Endodermal cell (in vitro differentiated cells): ENCODE measurements around the gene DENND10. TPM values are rescaled to one million over a fixed set of nuclear protein-coding genes. Genes with fewer than 3 reads are reported as not detected.
A peak's percentile ranks its signal among the peaks of the same experiment; 100 is the strongest.
"Not testable (repeated sequence)": the region's sequence is repeated elsewhere in the genome, so short reads cannot be mapped to it uniquely, and the experiment has no call there.

ENCODE experiments used
- DNase-seq: peaks from one replicate; pipeline ENCODE4 v3.0.0-alpha.2; 2017
- H3K27ac ChIP-seq: 2 replicates; pipeline ENCODE4 v1.5.1; 2013; ENCODE audit warnings: mild to moderate bottlenecking, low read depth, low read length, moderate library complexity
- H3K27me3 ChIP-seq: 2 replicates; pipeline ENCODE4 v1.6.1; 2013; ENCODE audit warnings: mild to moderate bottlenecking, low read length, moderate library complexity; ENCODE audit not compliant: insufficient read depth, control insufficient read depth, poor library complexity, severe bottlenecking
- H3K36me3 ChIP-seq: 2 replicates; pipeline ENCODE4 v1.7.0; 2013; ENCODE audit warnings: mild to moderate bottlenecking, low read length, moderate library complexity; ENCODE audit not compliant: control insufficient read depth, insufficient read depth
- H3K4me1 ChIP-seq: one replicate; pipeline ENCODE4 v1.7.0; 2013; ENCODE audit warnings: low read length; ENCODE audit not compliant: control insufficient read depth, insufficient read depth
- H3K4me3 ChIP-seq: 2 replicates; pipeline ENCODE4 v1.5.1; 2013; ENCODE audit warnings: mild to moderate bottlenecking, low read length, moderate library complexity
- H3K9ac ChIP-seq: 2 replicates; pipeline ENCODE4 v1.6.1; 2013; ENCODE audit warnings: mild to moderate bottlenecking, low read length, moderate library complexity; ENCODE audit not compliant: poor library complexity, severe bottlenecking; ENCODE audit errors: extremely low read depth
- H3K9me3 ChIP-seq: 2 replicates; pipeline ENCODE4 v1.6.1; 2013; ENCODE audit warnings: mild to moderate bottlenecking, low read length, moderate library complexity; ENCODE audit not compliant: control insufficient read depth
- H3K27ac Mint-ChIP-seq: 2 replicates; pipeline ENCODE4 v1.8.0; 2020; ENCODE audit warnings: mixed read lengths
- H3K27me3 Mint-ChIP-seq: 2 replicates; pipeline ENCODE4 v1.8.0; 2021; ENCODE audit warnings: mild to moderate bottlenecking, mixed read lengths; ENCODE audit not compliant: insufficient read depth
- H3K36me3 Mint-ChIP-seq: 2 replicates; pipeline ENCODE4 v1.8.0; 2020; ENCODE audit warnings: low read depth, mixed read lengths
- H3K4me1 Mint-ChIP-seq: 2 replicates; pipeline ENCODE4 v1.8.0; 2020; ENCODE audit warnings: mixed read lengths
- H3K4me3 Mint-ChIP-seq: 2 replicates; pipeline ENCODE4 v1.8.0; 2020; ENCODE audit warnings: mild to moderate bottlenecking, moderate library complexity, mixed read lengths
- H3K9me3 Mint-ChIP-seq: 2 replicates; pipeline ENCODE4 v1.8.0; 2020; ENCODE audit warnings: mild to moderate bottlenecking, mixed read lengths
- WGBS, 2 experiments: methylation state at CpG; one replicate each; pipeline versions ENCODE4 v1.1.5 to v1.1.7; 2013; ENCODE audit warnings: missing lambda C conversion rate in 2 of 2, mixed read lengths in 1 of 2; ENCODE audit not compliant: insufficient coverage in 1 of 2, insufficient read length in 1 of 2; 5-methylcytosine and 5-hydroxymethylcytosine counted together
- total RNA-seq, 2 donors: library from RNA; stranded (reverse); fragmentation: NEBNext Ultra II Directional in 1 of 2; extraction: Animal tissue kit (Norgen Biotek cat#: 25700) in 1 of 2; gene quantifications; 2 replicates in 1 of 2; 3 replicates in 1 of 2; pipeline ENCODE4 v1.2.1, GENCODE V29; 2021
- TF ChIP-seq, protein P1 (sequence below): fragments of 200-600 bp; sonication (generic); conservative IDR thresholded peaks from 2 replicates; pipeline ENCODE4 v1.5.0; 2021; ENCODE audit warnings: antibody characterized with exemption, mild to moderate bottlenecking

The DENND10 gene
- total RNA-seq, 2 donors from 2014 or later = 76.1 to 91.2 TPM

GRCh38 chr10:119149157-119149556 is 45.2 kb downstream of the DENND10 start:
- H3K27me3 ChIP-seq = no peaks in the 10 kb centered on the region
- no peak overlapping the region for H3K4me3 ChIP-seq
- H3K9me3 Mint-ChIP-seq = no peaks in the 10 kb centered on the region
- TF ChIP-seq, protein P1, sequence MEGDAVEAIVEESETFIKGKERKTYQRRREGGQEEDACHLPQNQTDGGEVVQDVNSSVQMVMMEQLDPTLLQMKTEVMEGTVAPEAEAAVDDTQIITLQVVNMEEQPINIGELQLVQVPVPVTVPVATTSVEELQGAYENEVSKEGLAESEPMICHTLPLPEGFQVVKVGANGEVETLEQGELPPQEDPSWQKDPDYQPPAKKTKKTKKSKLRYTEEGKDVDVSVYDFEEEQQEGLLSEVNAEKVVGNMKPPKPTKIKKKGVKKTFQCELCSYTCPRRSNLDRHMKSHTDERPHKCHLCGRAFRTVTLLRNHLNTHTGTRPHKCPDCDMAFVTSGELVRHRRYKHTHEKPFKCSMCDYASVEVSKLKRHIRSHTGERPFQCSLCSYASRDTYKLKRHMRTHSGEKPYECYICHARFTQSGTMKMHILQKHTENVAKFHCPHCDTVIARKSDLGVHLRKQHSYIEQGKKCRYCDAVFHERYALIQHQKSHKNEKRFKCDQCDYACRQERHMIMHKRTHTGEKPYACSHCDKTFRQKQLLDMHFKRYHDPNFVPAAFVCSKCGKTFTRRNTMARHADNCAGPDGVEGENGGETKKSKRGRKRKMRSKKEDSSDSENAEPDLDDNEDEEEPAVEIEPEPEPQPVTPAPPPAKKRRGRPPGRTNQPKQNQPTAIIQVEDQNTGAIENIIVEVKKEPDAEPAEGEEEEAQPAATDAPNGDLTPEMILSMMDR = no peak
- no peaks in the 10 kb centered on the region for H3K9me3 ChIP-seq
- no peaks in the 10 kb centered on the region for H3K4me1 ChIP-seq
- H3K36me3 Mint-ChIP-seq = peaks cover 44% of the 10 kb centered on the region
- H3K9ac ChIP-seq = no peak overlapping the region
- H3K4me3 Mint-ChIP-seq = no peak overlapping the region
- H3K27ac Mint-ChIP-seq = no peak overlapping the region
- no peaks in the 10 kb centered on the region for H3K27me3 Mint-ChIP-seq
- H3K36me3 ChIP-seq = peaks cover 8% of the 10 kb centered on the region
- no peaks in the 10 kb centered on the region for H3K4me1 Mint-ChIP-seq
- WGBS, 2 experiments = 88 to 91% methylated on average over 4 to 8 of the region's 8 CpGs
- H3K27ac ChIP-seq = no peak overlapping the region
- no peak for DNase-seq

GRCh38 chr10:119149729-119150128 is 45.8 kb downstream of the DENND10 start:
- no peaks in the 10 kb centered on the region for H3K27me3 ChIP-seq
- Mint-ChIP-seq H3K27me3 (no peaks in the 10 kb centered on the region), H3K36me3 (peaks cover 50% of the 10 kb centered on the region), H3K27ac (no peak overlapping the region), H3K4me1 (no peaks in the 10 kb centered on the region), H3K9me3 (no peaks in the 10 kb centered on the region), H3K4me3 (no peak overlapping the region)
- no peak overlapping the region for H3K27ac ChIP-seq
- H3K9me3 ChIP-seq = no peaks in the 10 kb centered on the region
- H3K36me3 ChIP-seq = peaks cover 12% of the 10 kb centered on the region
- H3K4me3 ChIP-seq = no peak overlapping the region
- no peak overlapping the region for H3K9ac ChIP-seq
- 87 to 90% methylated on average over 11 to 13 of the region's 13 CpGs for WGBS, 2 experiments
- peak; percentile 75 for DNase-seq
- no peaks in the 10 kb centered on the region for H3K4me1 ChIP-seq
- TF ChIP-seq, protein P1 = peak; percentile 60

GRCh38 chr10:119151601-119152000 is 47.7 kb downstream of the DENND10 start:
- H3K9me3 Mint-ChIP-seq, H3K27me3 Mint-ChIP-seq, H3K4me1 ChIP-seq, H3K27ac ChIP-seq, H3K27me3 ChIP-seq, H3K4me1 Mint-ChIP-seq, H3K4me3 ChIP-seq, DNase-seq, H3K9ac ChIP-seq, H3K4me3 Mint-ChIP-seq, H3K27ac Mint-ChIP-seq, H3K9me3 ChIP-seq: not testable (repeated sequence)
- peaks cover 15% of the 10 kb centered on the region for H3K36me3 ChIP-seq
- WGBS, 2 experiments = 84 to 91% methylated on average over 4 to 6 of the region's 6 CpGs
- peaks cover 58% of the 10 kb centered on the region for H3K36me3 Mint-ChIP-seq

- Mint-ChIP-seq H3K36me3 (peaks cover 58% of the 10 kb centered on the region), H3K4me3 (no peak overlapping the region), H3K27ac (no peak overlapping the region), H3K4me1 (no peaks in the 10 kb centered on the region), H3K27me3 (no peaks in the 10 kb centered on the region), H3K9me3 (no peaks in the 10 kb centered on the region)
- no peak overlapping the region for H3K4me3 ChIP-seq
- TF ChIP-seq, protein P1 = no peak
- H3K4me1 ChIP-seq = no peaks in the 10 kb centered on the region
- H3K27ac ChIP-seq = no peak overlapping the region
- H3K9ac ChIP-seq = no peak overlapping the region
- H3K9me3 ChIP-seq = no peaks in the 10 kb centered on the region
- DNase-seq = no peak
- H3K36me3 ChIP-seq = peaks cover 15% of the 10 kb centered on the region
- WGBS, 2 experiments = 88 to 100% methylated on average over 5 of the region's 5 CpGs
- H3K27me3 ChIP-seq = no peaks in the 10 kb centered on the region
Measured at GRCh38 chr10:119153041-119153440, 49.1 kb downstream of the DENND10 start.
